EL (cell line): ENCODE measurements around the gene PCDH1.
"Not testable (repeated sequence)": the region's sequence is repeated elsewhere in the genome, so short reads cannot be mapped to it uniquely, and the experiment has no call there.

Experiments used
- DNase-seq: peaks from one replicate; pipeline ENCODE4 v3.0.0-alpha.2; 2016

The PCDH1 gene

GRCh38 chr5:141826674-141827073, 51.5 kb downstream of the PCDH1 start:
- DNase-seq, result no peak

GRCh38 chr5:141825791-141826560, 52.2 kb downstream of the PCDH1 start:
- DNase-seq, result no peak

- DNase-seq, result no peak
These were observed 53.0 kb downstream of the PCDH1 start for GRCh38 chr5:141825241-141825671.

- DNase-seq, result no peak
These were observed 53.5 kb downstream of the PCDH1 start for GRCh38 chr5:141824717-141825116.

GRCh38 chr5:141823056-141823455, 55.2 kb downstream of the PCDH1 start:
- no peak for DNase-seq

- peak; percentile 44 for DNase-seq
These were observed 56.1 kb downstream of the PCDH1 start for GRCh38 chr5:141822144-141822543.

- DNase-seq, result peak; percentile 87
These were observed 56.7 kb downstream of the PCDH1 start for GRCh38 chr5:141821430-141821925.

- not testable (repeated sequence) for DNase-seq
These were observed 57.5 kb downstream of the PCDH1 start for GRCh38 chr5:141820686-141821085.

- no peak for DNase-seq
These were observed 60.6 kb downstream of the PCDH1 start for GRCh38 chr5:141817631-141818030.

GRCh38 chr5:141816598-141817399, 61.4 kb downstream of the PCDH1 start:
- no peak for DNase-seq

- DNase-seq, result no peak
These were observed 62.4 kb downstream of the PCDH1 start for GRCh38 chr5:141815796-141816180.

- DNase-seq, result no peak
These were observed 63.0 kb downstream of the PCDH1 start for GRCh38 chr5:141815051-141815795.

- peak; percentile 44 for DNase-seq
These were observed 63.9 kb downstream of the PCDH1 start for GRCh38 chr5:141814064-141814964.

- no peak for DNase-seq
These were observed 65.7 kb downstream of the PCDH1 start for GRCh38 chr5:141812512-141812911.

GRCh38 chr5:141811287-141812155, 66.7 kb downstream of the PCDH1 start:
- DNase-seq, result peak; percentile 26

- no peak for DNase-seq
These were observed 67.5 kb downstream of the PCDH1 start for GRCh38 chr5:141810702-141811101.

- DNase-seq, result no peak
These were observed 68.7 kb downstream of the PCDH1 start for GRCh38 chr5:141809380-141810096.

- DNase-seq, result no peak
These were observed 69.4 kb downstream of the PCDH1 start for GRCh38 chr5:141808857-141809256.

- no peak for DNase-seq
These were observed 70.5 kb downstream of the PCDH1 start for GRCh38 chr5:141807732-141808131.

GRCh38 chr5:141807329-141807728, 70.9 kb downstream of the PCDH1 start:
- DNase-seq, result no peak
